WTC11 (cell line): Measurements from ENCODE around the gene RYR1. TPM values are rescaled to one million over a fixed set of nuclear protein-coding genes. Genes with fewer than 3 reads are reported as not detected.

ENCODE experiments used
- ATAC-seq: fragments of 200-7000 bp; cut with Tn5 transposase; 2 replicates; pipeline ENCODE4 v1.10.0; 2021; ENCODE audit warnings: mild to moderate bottlenecking, moderate library complexity
- CTCF ChIA-PET: fragments of 300-600 bp; sonication (Branson Sonifier 250); formaldehyde crosslinking; loops from one replicate; lab custom pipeline; 2021; ENCODE audit warnings: antibody characterized with exemption; lab: Charles Lee
- POLR2A ChIA-PET: fragments of 350-600 bp; sonication (Branson Sonifier 250); formaldehyde crosslinking; loops from one replicate; lab custom pipeline; 2021; ENCODE audit warnings: antibody characterized with exemption; lab: Charles Lee
- DNase-seq: peaks from one replicate; pipeline ENCODE4 v3.0.0; 2021; ENCODE audit warnings: low spot score
- H3K27ac Mint-ChIP-seq: 2 replicates; pipeline ENCODE4 v1.8.0; 2021; ENCODE audit warnings: mixed read lengths
- H3K27me3 Mint-ChIP-seq: 2 replicates; pipeline ENCODE4 v1.8.0; 2021; ENCODE audit warnings: low read depth, mild to moderate bottlenecking, moderate library complexity, mixed read lengths
- H3K36me3 Mint-ChIP-seq: 2 replicates; pipeline ENCODE4 v1.8.0; 2021; ENCODE audit warnings: mixed read lengths
- H3K4me1 Mint-ChIP-seq: 2 replicates; pipeline ENCODE4 v1.8.0; 2022; ENCODE audit warnings: mixed read lengths
- H3K4me3 Mint-ChIP-seq: 2 replicates; pipeline ENCODE4 v1.8.0; 2021; ENCODE audit warnings: mild to moderate bottlenecking, moderate library complexity, mixed read lengths
- H3K9me3 Mint-ChIP-seq: 2 replicates; pipeline ENCODE4 v1.8.0; 2021; ENCODE audit warnings: mixed read lengths
- CBFB ChIP-seq: sonication (generic); formaldehyde crosslinking; IDR thresholded peaks from 2 replicates; pipeline ENCODE4 v1.8.1; 2022; ENCODE audit warnings: mild to moderate bottlenecking, low read depth, missing genetic modification reagents
- ESRRA ChIP-seq: sonication (generic); formaldehyde crosslinking; IDR thresholded peaks from 2 replicates; pipeline ENCODE4 v1.8.1; 2022; ENCODE audit warnings: mild to moderate bottlenecking, missing genetic modification reagents, borderline replicate concordance
- ETV6 ChIP-seq: sonication (generic); formaldehyde crosslinking; IDR thresholded peaks from 2 replicates; pipeline ENCODE4 v1.8.1; 2022; ENCODE audit warnings: mild to moderate bottlenecking, missing genetic modification reagents
- IRF2 ChIP-seq: sonication (generic); formaldehyde crosslinking; IDR thresholded peaks from 2 replicates; pipeline ENCODE4 v1.8.0; 2022; ENCODE audit warnings: low read depth, missing genetic modification reagents, borderline replicate concordance
- MXD4 ChIP-seq: fragments of 250-450 bp; sonication (Bioruptor Pico); IDR thresholded peaks from 2 replicates; pipeline ENCODE4 v1.8.0; 2021; ENCODE audit warnings: mild to moderate bottlenecking, moderate library complexity, borderline replicate concordance
- NFATC4 ChIP-seq: fragments of 250-450 bp; sonication (Bioruptor Pico); IDR thresholded peaks from 2 replicates; pipeline ENCODE4 v1.9.0; 2021; ENCODE audit warnings: mild to moderate bottlenecking
- SMAD3 ChIP-seq: sonication (generic); formaldehyde crosslinking; IDR thresholded peaks from 2 replicates; pipeline ENCODE4 v1.8.0; 2022; ENCODE audit warnings: missing genetic modification reagents, mild to moderate bottlenecking, borderline replicate concordance
- TCF7 ChIP-seq: sonication (generic); formaldehyde crosslinking; IDR thresholded peaks from 2 replicates; pipeline ENCODE4 v1.8.0; 2022; ENCODE audit warnings: mild to moderate bottlenecking, low read depth, missing genetic modification reagents, moderate library complexity
- TEAD4 ChIP-seq: sonication (generic); formaldehyde crosslinking; IDR thresholded peaks from 2 replicates; pipeline ENCODE4 v1.8.0; 2022; ENCODE audit warnings: mild to moderate bottlenecking, missing genetic modification reagents
- TP53 ChIP-seq: sonication (generic); formaldehyde crosslinking; IDR thresholded peaks from 2 replicates; pipeline ENCODE4 v1.8.1; 2023; ENCODE audit warnings: mild to moderate bottlenecking, missing genetic modification reagents
- ZNF121 ChIP-seq: sonication (generic); formaldehyde crosslinking; IDR thresholded peaks from 2 replicates; pipeline ENCODE4 v1.8.0; 2023; ENCODE audit warnings: missing genetic modification reagents
- ZNF396 ChIP-seq: fragments of 250-450 bp; sonication (Bioruptor Pico); IDR thresholded peaks from 2 replicates; pipeline ENCODE4 v1.8.0; 2021; ENCODE audit warnings: mild to moderate bottlenecking, moderate library complexity, borderline replicate concordance
- total RNA-seq: library from RNA; stranded (reverse); gene quantifications from 3 replicates; pipeline ENCODE4 v1.2.3, GENCODE V29; 2021
- TF ChIP-seq, protein P1 (sequence below): fragments of 250-450 bp; sonication (Bioruptor Pico); conservative IDR thresholded peaks from 2 replicates; pipeline ENCODE4 v1.9.0; 2021; ENCODE audit warnings: mild to moderate bottlenecking
- TF ChIP-seq, protein P2 (sequence below): sonication (generic); formaldehyde crosslinking; IDR thresholded peaks from 2 replicates; pipeline ENCODE4 v1.8.1; 2022; ENCODE audit warnings: mild to moderate bottlenecking, moderate library complexity, missing genetic modification reagents
- TF ChIP-seq, protein P3 (sequence below): fragments of 250-450 bp; sonication (Bioruptor Pico); IDR thresholded peaks from 2 replicates; pipeline ENCODE4 v1.8.0; 2021; ENCODE audit warnings: mild to moderate bottlenecking
- TF ChIP-seq, protein P4 (sequence below): fragments of 250-450 bp; sonication (Bioruptor Pico); IDR thresholded peaks from 2 replicates; pipeline ENCODE4 v1.9.0; 2021; ENCODE audit warnings: mild to moderate bottlenecking
- TF ChIP-seq, protein P5 (sequence below): sonication (generic); formaldehyde crosslinking; IDR thresholded peaks from 2 replicates; pipeline ENCODE4 v1.8.1; 2022; ENCODE audit warnings: low read depth, mild to moderate bottlenecking, moderate library complexity, missing genetic modification reagents, borderline replicate concordance
- TF ChIP-seq, protein P6 (sequence below): fragments of 250-450 bp; sonication (Bioruptor Pico); IDR thresholded peaks from 2 replicates; pipeline ENCODE4 v1.9.0; 2021; ENCODE audit warnings: mild to moderate bottlenecking, borderline replicate concordance
- TF ChIP-seq, protein P7 (sequence below): sonication (generic); formaldehyde crosslinking; IDR thresholded peaks from 2 replicates; pipeline ENCODE4 v1.8.1; 2023; ENCODE audit warnings: mild to moderate bottlenecking, missing genetic modification reagents, moderate library complexity
- TF ChIP-seq, protein P8 (sequence below): fragments of 250-450 bp; sonication (Bioruptor Pico); IDR thresholded peaks from 2 replicates; pipeline ENCODE4 v1.9.0; 2021; ENCODE audit warnings: mild to moderate bottlenecking

RYR1 gene
- total RNA-seq, 1 experiment from 2014 or later = 24.2 TPM

DNA sequence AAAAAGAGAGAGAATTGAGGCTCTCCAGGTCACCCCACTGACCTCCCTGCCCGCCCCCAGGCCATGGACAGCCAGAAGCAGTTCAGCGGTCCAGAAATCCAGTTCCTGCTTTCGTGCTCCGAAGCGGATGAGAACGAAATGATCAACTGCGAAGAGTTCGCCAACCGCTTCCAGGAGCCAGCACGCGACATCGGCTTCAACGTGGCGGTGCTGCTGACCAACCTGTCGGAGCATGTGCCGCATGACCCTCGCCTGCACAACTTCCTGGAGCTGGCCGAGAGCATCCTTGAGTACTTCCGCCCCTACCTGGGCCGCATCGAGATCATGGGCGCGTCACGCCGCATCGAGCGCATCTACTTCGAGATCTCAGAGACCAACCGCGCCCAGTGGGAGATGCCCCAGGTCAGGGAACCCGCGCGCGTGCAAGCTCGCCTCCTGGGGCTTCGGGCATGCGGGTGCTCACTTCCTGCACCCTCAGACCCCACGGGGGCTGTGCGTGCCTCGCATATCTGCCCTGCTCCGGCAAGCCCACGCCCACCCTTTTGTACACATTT, 127.6 kb downstream of the RYR1 start:
- H3K4me3 Mint-ChIP-seq = no peak overlapping the region
- H3K36me3 Mint-ChIP-seq = peaks cover 16% of the 10 kb centered on the region
- CTCF ChIA-PET = interaction anchor here (0.7 kb wide), 1 partner anchor 161 kb away, joined by 6 read pairs; no protein-coding TSS in a partner anchor
- H3K27me3 Mint-ChIP-seq = no peaks in the 10 kb centered on the region; the same call in 1 of the 2 replicates
- POLR2A ChIA-PET = no interaction called here
- no peaks in the 10 kb centered on the region for H3K4me1 Mint-ChIP-seq
- TF ChIP-seq TP53 (CRISPR knock-in tag) (no peak), SMAD3 (CRISPR knock-in tag) (no peak), IRF2 (CRISPR knock-in tag) (no peak), MXD4 (CRISPR knock-in tag) (no peak)
- no peak overlapping the region for H3K27ac Mint-ChIP-seq
- H3K9me3 Mint-ChIP-seq = no peaks in the 10 kb centered on the region
- no peak for ATAC-seq
- DNase-seq = no peak

DNA sequence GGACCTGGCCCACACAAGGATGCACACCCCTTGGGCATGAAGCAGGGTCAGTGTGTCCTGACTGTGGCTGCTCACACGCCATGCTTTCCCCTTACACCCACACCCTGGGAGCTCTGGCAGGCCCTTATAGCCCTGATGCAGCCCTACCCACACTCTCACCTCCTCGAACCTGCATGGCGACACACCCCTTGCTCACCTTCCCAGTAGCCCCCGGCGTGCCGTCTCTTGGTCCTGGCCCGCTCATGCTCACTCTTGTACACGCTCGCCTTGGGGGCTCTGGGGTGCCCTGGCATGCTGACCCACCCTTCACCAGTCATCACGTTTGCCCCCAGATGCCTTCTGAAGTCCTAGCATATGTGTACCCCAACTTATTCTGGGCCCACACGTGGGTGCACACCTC, 128.2 kb downstream of the RYR1 start:
- CTCF ChIA-PET = no interaction called here
- Mint-ChIP-seq H3K27me3 (no peaks in the 10 kb centered on the region; the same call in 1 of the 2 replicates), H3K4me1 (no peaks in the 10 kb centered on the region), H3K9me3 (no peaks in the 10 kb centered on the region), H3K36me3 (peaks cover 16% of the 10 kb centered on the region), H3K27ac (no peak overlapping the region), H3K4me3 (no peak overlapping the region)
- ATAC-seq (no peak), DNase-seq (no peak)
- POLR2A ChIA-PET = no interaction called here
- TF ChIP-seq NFATC4 (no peak), SMAD3 (CRISPR knock-in tag) (no peak), ESRRA (CRISPR knock-in tag) (no peak), CBFB (no peak), ZNF396 (CRISPR knock-in tag) (no peak), TCF7 (no peak), ZNF121 (CRISPR knock-in tag) (no peak), ETV6 (CRISPR knock-in tag) (no peak), TEAD4 (CRISPR knock-in tag) (no peak)
- TF ChIP-seq, protein P1, sequence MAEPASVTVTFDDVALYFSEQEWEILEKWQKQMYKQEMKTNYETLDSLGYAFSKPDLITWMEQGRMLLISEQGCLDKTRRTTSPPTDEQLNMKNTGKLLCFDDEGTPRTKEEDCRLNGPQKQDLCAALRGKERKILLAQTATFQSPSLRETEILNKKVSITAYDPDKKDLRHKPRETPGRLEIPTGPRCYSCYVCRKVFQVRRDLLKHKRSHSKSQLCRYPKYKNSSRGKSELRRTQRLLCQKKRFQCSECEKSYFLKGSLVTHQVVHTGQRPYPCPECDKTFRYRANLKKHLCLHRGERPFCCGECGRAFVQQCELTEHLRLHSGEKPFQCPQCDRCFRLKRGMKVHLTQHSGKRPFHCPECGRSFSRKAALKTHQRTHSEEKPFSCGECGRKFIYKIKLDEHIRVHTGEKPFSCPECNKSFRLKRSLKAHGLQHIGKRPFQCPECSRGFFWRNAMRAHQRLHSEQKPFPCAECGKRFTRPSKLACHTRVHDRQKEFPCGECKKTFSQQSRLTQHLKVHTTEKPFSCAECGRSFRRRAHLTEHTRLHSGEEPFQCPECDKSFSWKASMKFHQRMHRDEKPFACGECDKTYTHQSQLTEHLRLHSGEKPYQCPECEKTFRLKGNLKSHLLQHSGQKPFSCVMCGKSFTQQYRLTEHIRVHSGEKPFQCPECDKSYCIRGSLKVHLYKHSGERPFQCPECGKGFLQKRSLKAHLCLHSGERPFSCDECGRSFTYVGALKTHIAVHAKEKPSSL = no peak
- TF ChIP-seq, protein P2, sequence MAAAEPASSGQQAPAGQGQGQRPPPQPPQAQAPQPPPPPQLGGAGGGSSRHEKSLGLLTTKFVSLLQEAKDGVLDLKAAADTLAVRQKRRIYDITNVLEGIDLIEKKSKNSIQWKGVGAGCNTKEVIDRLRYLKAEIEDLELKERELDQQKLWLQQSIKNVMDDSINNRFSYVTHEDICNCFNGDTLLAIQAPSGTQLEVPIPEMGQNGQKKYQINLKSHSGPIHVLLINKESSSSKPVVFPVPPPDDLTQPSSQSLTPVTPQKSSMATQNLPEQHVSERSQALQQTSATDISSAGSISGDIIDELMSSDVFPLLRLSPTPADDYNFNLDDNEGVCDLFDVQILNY = no peak
- TF ChIP-seq, protein P3, sequence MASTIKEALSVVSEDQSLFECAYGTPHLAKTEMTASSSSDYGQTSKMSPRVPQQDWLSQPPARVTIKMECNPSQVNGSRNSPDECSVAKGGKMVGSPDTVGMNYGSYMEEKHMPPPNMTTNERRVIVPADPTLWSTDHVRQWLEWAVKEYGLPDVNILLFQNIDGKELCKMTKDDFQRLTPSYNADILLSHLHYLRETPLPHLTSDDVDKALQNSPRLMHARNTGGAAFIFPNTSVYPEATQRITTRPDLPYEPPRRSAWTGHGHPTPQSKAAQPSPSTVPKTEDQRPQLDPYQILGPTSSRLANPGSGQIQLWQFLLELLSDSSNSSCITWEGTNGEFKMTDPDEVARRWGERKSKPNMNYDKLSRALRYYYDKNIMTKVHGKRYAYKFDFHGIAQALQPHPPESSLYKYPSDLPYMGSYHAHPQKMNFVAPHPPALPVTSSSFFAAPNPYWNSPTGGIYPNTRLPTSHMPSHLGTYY (CRISPR knock-in tag) = no peak
- TF ChIP-seq, protein P4, sequence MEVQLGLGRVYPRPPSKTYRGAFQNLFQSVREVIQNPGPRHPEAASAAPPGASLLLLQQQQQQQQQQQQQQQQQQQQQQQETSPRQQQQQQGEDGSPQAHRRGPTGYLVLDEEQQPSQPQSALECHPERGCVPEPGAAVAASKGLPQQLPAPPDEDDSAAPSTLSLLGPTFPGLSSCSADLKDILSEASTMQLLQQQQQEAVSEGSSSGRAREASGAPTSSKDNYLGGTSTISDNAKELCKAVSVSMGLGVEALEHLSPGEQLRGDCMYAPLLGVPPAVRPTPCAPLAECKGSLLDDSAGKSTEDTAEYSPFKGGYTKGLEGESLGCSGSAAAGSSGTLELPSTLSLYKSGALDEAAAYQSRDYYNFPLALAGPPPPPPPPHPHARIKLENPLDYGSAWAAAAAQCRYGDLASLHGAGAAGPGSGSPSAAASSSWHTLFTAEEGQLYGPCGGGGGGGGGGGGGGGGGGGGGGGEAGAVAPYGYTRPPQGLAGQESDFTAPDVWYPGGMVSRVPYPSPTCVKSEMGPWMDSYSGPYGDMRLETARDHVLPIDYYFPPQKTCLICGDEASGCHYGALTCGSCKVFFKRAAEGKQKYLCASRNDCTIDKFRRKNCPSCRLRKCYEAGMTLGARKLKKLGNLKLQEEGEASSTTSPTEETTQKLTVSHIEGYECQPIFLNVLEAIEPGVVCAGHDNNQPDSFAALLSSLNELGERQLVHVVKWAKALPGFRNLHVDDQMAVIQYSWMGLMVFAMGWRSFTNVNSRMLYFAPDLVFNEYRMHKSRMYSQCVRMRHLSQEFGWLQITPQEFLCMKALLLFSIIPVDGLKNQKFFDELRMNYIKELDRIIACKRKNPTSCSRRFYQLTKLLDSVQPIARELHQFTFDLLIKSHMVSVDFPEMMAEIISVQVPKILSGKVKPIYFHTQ = no peak
- TF ChIP-seq, protein P5, sequence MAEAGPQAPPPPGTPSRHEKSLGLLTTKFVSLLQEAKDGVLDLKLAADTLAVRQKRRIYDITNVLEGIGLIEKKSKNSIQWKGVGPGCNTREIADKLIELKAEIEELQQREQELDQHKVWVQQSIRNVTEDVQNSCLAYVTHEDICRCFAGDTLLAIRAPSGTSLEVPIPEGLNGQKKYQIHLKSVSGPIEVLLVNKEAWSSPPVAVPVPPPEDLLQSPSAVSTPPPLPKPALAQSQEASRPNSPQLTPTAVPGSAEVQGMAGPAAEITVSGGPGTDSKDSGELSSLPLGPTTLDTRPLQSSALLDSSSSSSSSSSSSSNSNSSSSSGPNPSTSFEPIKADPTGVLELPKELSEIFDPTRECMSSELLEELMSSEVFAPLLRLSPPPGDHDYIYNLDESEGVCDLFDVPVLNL (CRISPR knock-in tag) = no peak
- TF ChIP-seq, protein P6, sequence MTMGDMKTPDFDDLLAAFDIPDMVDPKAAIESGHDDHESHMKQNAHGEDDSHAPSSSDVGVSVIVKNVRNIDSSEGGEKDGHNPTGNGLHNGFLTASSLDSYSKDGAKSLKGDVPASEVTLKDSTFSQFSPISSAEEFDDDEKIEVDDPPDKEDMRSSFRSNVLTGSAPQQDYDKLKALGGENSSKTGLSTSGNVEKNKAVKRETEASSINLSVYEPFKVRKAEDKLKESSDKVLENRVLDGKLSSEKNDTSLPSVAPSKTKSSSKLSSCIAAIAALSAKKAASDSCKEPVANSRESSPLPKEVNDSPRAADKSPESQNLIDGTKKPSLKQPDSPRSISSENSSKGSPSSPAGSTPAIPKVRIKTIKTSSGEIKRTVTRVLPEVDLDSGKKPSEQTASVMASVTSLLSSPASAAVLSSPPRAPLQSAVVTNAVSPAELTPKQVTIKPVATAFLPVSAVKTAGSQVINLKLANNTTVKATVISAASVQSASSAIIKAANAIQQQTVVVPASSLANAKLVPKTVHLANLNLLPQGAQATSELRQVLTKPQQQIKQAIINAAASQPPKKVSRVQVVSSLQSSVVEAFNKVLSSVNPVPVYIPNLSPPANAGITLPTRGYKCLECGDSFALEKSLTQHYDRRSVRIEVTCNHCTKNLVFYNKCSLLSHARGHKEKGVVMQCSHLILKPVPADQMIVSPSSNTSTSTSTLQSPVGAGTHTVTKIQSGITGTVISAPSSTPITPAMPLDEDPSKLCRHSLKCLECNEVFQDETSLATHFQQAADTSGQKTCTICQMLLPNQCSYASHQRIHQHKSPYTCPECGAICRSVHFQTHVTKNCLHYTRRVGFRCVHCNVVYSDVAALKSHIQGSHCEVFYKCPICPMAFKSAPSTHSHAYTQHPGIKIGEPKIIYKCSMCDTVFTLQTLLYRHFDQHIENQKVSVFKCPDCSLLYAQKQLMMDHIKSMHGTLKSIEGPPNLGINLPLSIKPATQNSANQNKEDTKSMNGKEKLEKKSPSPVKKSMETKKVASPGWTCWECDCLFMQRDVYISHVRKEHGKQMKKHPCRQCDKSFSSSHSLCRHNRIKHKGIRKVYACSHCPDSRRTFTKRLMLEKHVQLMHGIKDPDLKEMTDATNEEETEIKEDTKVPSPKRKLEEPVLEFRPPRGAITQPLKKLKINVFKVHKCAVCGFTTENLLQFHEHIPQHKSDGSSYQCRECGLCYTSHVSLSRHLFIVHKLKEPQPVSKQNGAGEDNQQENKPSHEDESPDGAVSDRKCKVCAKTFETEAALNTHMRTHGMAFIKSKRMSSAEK (CRISPR knock-in tag) = no peak
- TF ChIP-seq, protein P7, sequence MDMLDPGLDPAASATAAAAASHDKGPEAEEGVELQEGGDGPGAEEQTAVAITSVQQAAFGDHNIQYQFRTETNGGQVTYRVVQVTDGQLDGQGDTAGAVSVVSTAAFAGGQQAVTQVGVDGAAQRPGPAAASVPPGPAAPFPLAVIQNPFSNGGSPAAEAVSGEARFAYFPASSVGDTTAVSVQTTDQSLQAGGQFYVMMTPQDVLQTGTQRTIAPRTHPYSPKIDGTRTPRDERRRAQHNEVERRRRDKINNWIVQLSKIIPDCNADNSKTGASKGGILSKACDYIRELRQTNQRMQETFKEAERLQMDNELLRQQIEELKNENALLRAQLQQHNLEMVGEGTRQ (CRISPR knock-in tag) = no peak
- TF ChIP-seq, protein P8, sequence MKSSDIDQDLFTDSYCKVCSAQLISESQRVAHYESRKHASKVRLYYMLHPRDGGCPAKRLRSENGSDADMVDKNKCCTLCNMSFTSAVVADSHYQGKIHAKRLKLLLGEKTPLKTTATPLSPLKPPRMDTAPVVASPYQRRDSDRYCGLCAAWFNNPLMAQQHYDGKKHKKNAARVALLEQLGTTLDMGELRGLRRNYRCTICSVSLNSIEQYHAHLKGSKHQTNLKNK (CRISPR knock-in tag) = no peak
